Endothelial cell of umbilical vein (primary cell): ENCODE data around the gene TACSTD2. TPM values are rescaled to one million over a fixed set of nuclear protein-coding genes. Genes with fewer than 3 reads are reported as not detected.

Source experiments
- BruUV-seq: library from RNA; stranded (reverse); fragments of 400-500 nt; replicated peaks from 2 replicates; lab custom pipeline; 2021; lab: Mats Ljungman, UMichigan
- CTCF ChIA-PET: fragments of 300-600, 350-600 bp; sonication (Branson Sonifier 250); formaldehyde crosslinking; loops from one replicate; lab custom pipeline; 2021; ENCODE audit warnings: antibody characterized with exemption, inconsistent platforms; lab: Charles Lee
- POLR2A ChIA-PET: fragments of 300-600, 350-600 bp; sonication (Branson Sonifier 250); formaldehyde crosslinking; loops from one replicate; lab custom pipeline; 2021; ENCODE audit warnings: antibody characterized with exemption, inconsistent platforms; lab: Charles Lee
- DNase-seq: peaks from one replicate; pipeline ENCODE4 v3.0.0-alpha.2; 2011; ENCODE audit warnings: low read depth, low spot score
- FAIRE-seq: peaks from 2 replicates; lab custom pipeline; 2011; peaks lifted over from hg19 to GRCh38; lab: Jason Lieb, UNC
- H2AFZ ChIP-seq: 2 replicates; pipeline ENCODE4 v1.6.0; 2012; ENCODE audit warnings: low read depth, low read length, control low read depth, inconsistent platforms
- H3K27ac ChIP-seq: 2 replicates; pipeline ENCODE4 v1.5.1; 2011; ENCODE audit warnings: low read depth, mild to moderate bottlenecking, control low read depth, low read length, moderate library complexity; ENCODE audit not compliant: insufficient read depth
- H3K27me3 ChIP-seq, 2 experiments: 2 replicates each; pipeline versions ENCODE4 v1.6.0 to v1.6.1; 2011; ENCODE audit warnings: low read length in 2 of 2, mixed read lengths in 1 of 2; ENCODE audit not compliant: control insufficient read depth in 2 of 2, insufficient read depth in 2 of 2
- H3K36me3 ChIP-seq, 2 experiments: 2 replicates in 1 of 2; 3 replicates in 1 of 2; pipeline ENCODE4 v1.5.1; 2011; ENCODE audit warnings: low read length in 2 of 2, mild to moderate bottlenecking in 1 of 2, moderate library complexity in 1 of 2; ENCODE audit not compliant: control insufficient read depth in 2 of 2, insufficient read depth in 2 of 2; ENCODE audit errors: extremely low read depth in 1 of 2
- H3K4me1 ChIP-seq: 3 replicates; pipeline ENCODE4 v1.5.1; 2011; ENCODE audit warnings: mild to moderate bottlenecking, low read length; ENCODE audit not compliant: control insufficient read depth, insufficient read depth; ENCODE audit errors: extremely low read depth
- H3K4me2 ChIP-seq: 2 replicates; pipeline ENCODE4 v1.6.1; 2011; ENCODE audit warnings: low read length, control low read depth, mixed read lengths; ENCODE audit not compliant: insufficient read depth
- H3K4me3 ChIP-seq, 3 experiments: fragments of 200-600 bp in 1 of 3; sonication (generic), shearing (Covaris generic) in 1 of 3; replicated peaks in 1 of 3; 2 replicates each; pipeline ENCODE4 v1.5.1; 2011 to 2016; ENCODE audit warnings: control low read depth in 3 of 3, low read length in 3 of 3, mild to moderate bottlenecking in 2 of 3, inconsistent platforms in 1 of 3, low read depth in 1 of 3, moderate library complexity in 1 of 3; ENCODE audit not compliant: insufficient read depth in 1 of 3
- H3K79me2 ChIP-seq: 2 replicates; pipeline ENCODE4 v1.6.0; 2012; ENCODE audit warnings: low read length, inconsistent platforms; ENCODE audit not compliant: control insufficient read depth, insufficient read depth
- H3K9ac ChIP-seq: replicated peaks from 2 replicates; pipeline ENCODE3; 2011; ENCODE audit warnings: low read length, control low read depth; ENCODE audit not compliant: insufficient read depth; ENCODE audit errors: extremely low read depth
- H3K9me1 ChIP-seq: replicated peaks from 3 replicates; pipeline ENCODE4 v1.6.0; 2011; ENCODE audit warnings: mild to moderate bottlenecking, low read length; ENCODE audit not compliant: control insufficient read depth, insufficient read depth; ENCODE audit errors: extremely low read depth
- H3K9me3 ChIP-seq: replicated peaks from 2 replicates; pipeline ENCODE4 v1.5.1; 2012; ENCODE audit warnings: low read length, inconsistent platforms; ENCODE audit not compliant: control insufficient read depth, insufficient read depth
- H4K20me1 ChIP-seq: replicated peaks from 2 replicates; pipeline ENCODE3; 2011; ENCODE audit warnings: mild to moderate bottlenecking, low read length; ENCODE audit not compliant: control insufficient read depth, insufficient read depth; ENCODE audit errors: extremely low read depth
- CTCF ChIP-seq, 2 donors: IDR thresholded peaks; 1 replicate in 1 of 2; 2 replicates in 1 of 2; pipeline ENCODE4 v1.5.1; 2011; ENCODE audit warnings: low read length in 2 of 2, mild to moderate bottlenecking in 2 of 2, moderate library complexity in 2 of 2, control low read depth in 1 of 2, inconsistent platforms in 1 of 2, low read depth in 1 of 2; ENCODE audit not compliant: insufficient read depth in 1 of 2; ENCODE audit errors: extremely low read depth in 1 of 2
- EZH2 ChIP-seq: IDR thresholded peaks from 2 replicates; pipeline ENCODE4 v1.6.1; 2012; ENCODE audit warnings: borderline replicate concordance, low read depth, mild to moderate bottlenecking, moderate library complexity, low read length, inconsistent platforms; ENCODE audit not compliant: severe bottlenecking
- FOS ChIP-seq: IDR thresholded peaks from 2 replicates; pipeline ENCODE4 v1.6.1; 2011; ENCODE audit warnings: mild to moderate bottlenecking, low read length, moderate library complexity, borderline replicate concordance; ENCODE audit not compliant: insufficient read depth
- GATA2 ChIP-seq: IDR thresholded peaks from 2 replicates; pipeline ENCODE4 v1.7.0; 2011; ENCODE audit warnings: low read depth, mild to moderate bottlenecking, moderate library complexity, mixed read lengths, low read length; ENCODE audit not compliant: insufficient read length, insufficient read depth
- JUN ChIP-seq: IDR thresholded peaks from 2 replicates; pipeline ENCODE4 v1.6.1; 2011; ENCODE audit warnings: borderline replicate concordance, low read depth; ENCODE audit not compliant: insufficient read length, insufficient read depth
- MAX ChIP-seq: IDR thresholded peaks from 2 replicates; pipeline ENCODE4 v1.6.1; 2011; ENCODE audit not compliant: insufficient read depth, insufficient read length
- MYC ChIP-seq: IDR thresholded peaks from one replicate; pipeline ENCODE4 v1.6.1; 2011; ENCODE audit warnings: mild to moderate bottlenecking, low read depth, low read length
- POLR2A ChIP-seq: IDR thresholded peaks from 2 replicates; pipeline ENCODE4 v1.6.1; 2012; ENCODE audit warnings: low read depth, mild to moderate bottlenecking, control low read depth, low read length
- POLR2AphosphoS5 ChIP-seq: IDR thresholded peaks from 2 replicates; pipeline ENCODE4 v1.6.1; 2012; ENCODE audit warnings: low read depth, mild to moderate bottlenecking, control low read depth, low read length, moderate library complexity; ENCODE audit not compliant: insufficient read depth
- dilution Hi-C: fragments of 300-500 bp; cut with MboI; formaldehyde crosslinking; loops from one replicate; pipeline ENCODE4 v1.15.0; 2019; ENCODE audit warnings: low sequenced_read_pairs; ENCODE audit not compliant: extremely low pct_ligation_motif_present
- intact Hi-C: fragments of 100-400 bp; cut with micrococcal nuclease; formaldehyde crosslinking; loops from one replicate; pipeline ENCODE4 v1.10.0; 2022
- polyA plus RNA-seq, 4 experiments: library from polyadenylated mRNA; depleted of rRNA in 3 of 4; stranded (reverse) in 3 of 4; unstranded in 1 of 4; fragments of >200 nt; gene quantifications; 2 replicates each; pipeline versions ENCODE4 v1.2.1 to v1.2.3, GENCODE V29; 2011 to 2012; ENCODE audit warnings: missing spikeins in 1 of 4
- total RNA-seq: library from RNA; stranded (reverse); gene quantifications from 2 replicates; pipeline ENCODE4 v1.2.3, GENCODE V29; 2021

Gene TACSTD2
- total and polyA plus RNA-seq, 2 donors (not counting 3 experiments of a cell fraction or from before 2014, with no cell fraction given) = 30.7 to 43.3 TPM

- Histone ChIP-seq H3K79me2 (peaks cover 1% of the 10 kb centered on the region), H3K9ac (no peak overlapping the region), H3K27ac (no peak overlapping the region), H4K20me1 (no peaks in the 10 kb centered on the region), H3K9me3 (no peaks in the 10 kb centered on the region), H3K9me1 (no peaks in the 10 kb centered on the region), H3K4me2 (no peak overlapping the region), H3K36me3 (peaks cover 2 to 3% of the 10 kb centered on the region in 2 experiments), H3K4me3 (no peak overlapping the region), H2AFZ (no peak overlapping the region), H3K4me1 (peaks cover 19% of the 10 kb centered on the region), H3K27me3 (no peaks in the 10 kb centered on the region)
- ChIA-PET CTCF (no interaction called here), POLR2A (no interaction called here)
- TF ChIP-seq MAX = no peak
- TF ChIP-seq EZH2 = no peak
- TF ChIP-seq FOS = no peak
- no peak for TF ChIP-seq JUN
- no peak for TF ChIP-seq POLR2AphosphoS5
- no peak for TF ChIP-seq POLR2A
- no peak for TF ChIP-seq GATA2
- TF ChIP-seq MYC = no peak
- no peak for TF ChIP-seq CTCF (IDR thresholded peaks at IDR 0.05; ENCODE audit: extremely low read depth in 1 of 2, insufficient read depth in 1 of 2, low read depth in 1 of 2, low read length in 2 of 2)
- FAIRE-seq (no peak), DNase-seq (no peak)
- dilution Hi-C loops (no loop called here), intact Hi-C loops (no loop called here)
- no TSS peak for BruUV-seq
These were observed 19.6 kb upstream of the TACSTD2 start for GRCh38 chr1:58596631-58597052.
